Bronchial epithelial cell (primary cell): ENCODE data around the gene MYH14. TPM values are rescaled to one million over a fixed set of nuclear protein-coding genes. Genes with fewer than 3 reads are reported as not detected.
A peak's percentile ranks its signal among the peaks of the same experiment; 100 is the strongest.

Experiments used
- DNase-seq: peaks from one replicate; pipeline ENCODE4 v3.0.0-alpha.2; 2010; ENCODE audit warnings: low read depth
- FAIRE-seq: peaks from 2 replicates; lab custom pipeline; 2011; peaks lifted over from hg19 to GRCh38; lab: Jason Lieb, UNC
- H3K27me3 ChIP-seq: 2 replicates; pipeline ENCODE4 v1.5.1; 2011; ENCODE audit warnings: low read length; ENCODE audit not compliant: control insufficient read depth, insufficient read depth
- H3K36me3 ChIP-seq: 2 replicates; pipeline ENCODE4 v1.5.1; 2011; ENCODE audit warnings: low read length; ENCODE audit not compliant: control insufficient read depth, insufficient read depth
- H3K4me3 ChIP-seq: 2 replicates; pipeline ENCODE4 v1.5.1; 2011; ENCODE audit warnings: mild to moderate bottlenecking, low read depth, low read length, control low read depth
- CTCF ChIP-seq: IDR thresholded peaks from 2 replicates; pipeline ENCODE4 v1.5.1; 2011; ENCODE audit warnings: mild to moderate bottlenecking, moderate library complexity, low read length, control low read depth, inconsistent platforms; ENCODE audit not compliant: insufficient read depth, severe bottlenecking
- total RNA-seq: library from RNA; depleted of rRNA; stranded (reverse); fragments of >200 nt; gene quantifications from 2 replicates; pipeline ENCODE4 v1.2.1, GENCODE V29; 2014

The MYH14 gene
- total RNA-seq, 1 donor from 2014 or later, result 6.8 TPM

DNA sequence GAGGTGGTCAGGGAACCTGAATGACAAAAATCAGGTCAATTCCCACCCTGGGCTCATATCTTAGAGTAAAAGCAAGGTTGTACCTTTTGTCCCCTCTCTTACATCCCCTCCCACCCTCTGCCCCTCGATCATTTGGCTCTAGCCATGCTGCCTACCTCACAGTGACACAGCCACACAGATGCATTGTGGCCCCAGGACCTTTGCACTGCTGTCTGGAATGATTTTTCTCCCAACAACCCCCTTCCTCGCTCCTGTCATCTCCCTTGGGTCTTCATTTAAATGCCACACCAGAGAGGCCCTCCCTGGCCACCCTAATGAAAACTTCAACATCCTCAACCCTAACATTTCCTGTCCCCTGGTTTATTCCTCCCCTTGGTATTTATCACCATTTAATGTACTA is 4.3 kb downstream of the MYH14 start:
- no peak for TF ChIP-seq CTCF
- peaks cover 1% of the 10 kb centered on the region for H3K27me3 ChIP-seq
- peak; percentile 64 for FAIRE-seq

DNA sequence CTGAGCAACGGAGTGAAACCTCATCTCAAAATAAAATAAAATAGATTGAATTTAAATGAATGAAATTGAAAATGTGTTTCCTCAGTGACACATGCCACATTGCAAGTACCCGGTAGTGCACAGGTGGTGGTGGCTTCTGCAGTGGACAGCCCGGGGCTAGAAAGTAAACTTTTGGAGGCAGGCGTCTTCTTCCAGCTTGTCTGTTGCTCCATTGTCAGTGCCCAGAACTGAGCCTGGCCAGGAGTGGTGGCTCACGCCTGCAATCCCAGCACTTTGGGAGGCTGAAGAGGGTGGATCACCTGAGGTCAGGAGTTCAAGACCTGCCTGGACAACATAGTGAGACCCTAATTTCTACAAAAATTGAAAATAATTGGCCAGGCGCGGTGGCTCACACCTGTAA is 5.7 kb downstream of the MYH14 start:
- Histone ChIP-seq H3K4me3 (no peak overlapping the region), H3K36me3 (no peaks in the 10 kb centered on the region), H3K27me3 (peaks cover 1% of the 10 kb centered on the region)
- DNase-seq (no peak), FAIRE-seq (no peak)
- TF ChIP-seq CTCF, result no peak

More for the DNA sequence above, 4.3 kb downstream of the MYH14 start:
- no peak overlapping the region for H3K4me3 ChIP-seq
- DNase-seq, result no peak
- no peaks in the 10 kb centered on the region for H3K36me3 ChIP-seq

- no peak for TF ChIP-seq CTCF
- H3K36me3 ChIP-seq, result no peaks in the 10 kb centered on the region
- no peak overlapping the region for H3K4me3 ChIP-seq
- FAIRE-seq (no peak), DNase-seq (no peak)
- H3K27me3 ChIP-seq, result no peaks in the 10 kb centered on the region
Observed at GRCh38 chr19:50210425-50210824, 7.0 kb downstream of the MYH14 start.

- TF ChIP-seq CTCF, result no peak
- no peak for DNase-seq
- H3K27me3 ChIP-seq, result no peaks in the 10 kb centered on the region
- no peaks in the 10 kb centered on the region for H3K36me3 ChIP-seq
- no peak overlapping the region for H3K4me3 ChIP-seq
- FAIRE-seq, result no peak
Observed at GRCh38 chr19:50213925-50214324, 10.5 kb downstream of the MYH14 start.

GRCh38 chr19:50214699-50215543 is 11.5 kb downstream of the MYH14 start:
- FAIRE-seq, result no peak
- no peak for TF ChIP-seq CTCF
- H3K36me3 ChIP-seq, result no peaks in the 10 kb centered on the region
- H3K4me3 ChIP-seq, result no peak overlapping the region
- no peaks in the 10 kb centered on the region for H3K27me3 ChIP-seq
- DNase-seq, result peak; percentile 29
